ENCODE results near the gene GUCA1C.
A peak's percentile ranks its signal among the peaks of the same experiment; 100 is the strongest.

The GUCA1C gene, protein sequence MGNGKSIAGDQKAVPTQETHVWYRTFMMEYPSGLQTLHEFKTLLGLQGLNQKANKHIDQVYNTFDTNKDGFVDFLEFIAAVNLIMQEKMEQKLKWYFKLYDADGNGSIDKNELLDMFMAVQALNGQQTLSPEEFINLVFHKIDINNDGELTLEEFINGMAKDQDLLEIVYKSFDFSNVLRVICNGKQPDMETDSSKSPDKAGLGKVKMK

DNA sequence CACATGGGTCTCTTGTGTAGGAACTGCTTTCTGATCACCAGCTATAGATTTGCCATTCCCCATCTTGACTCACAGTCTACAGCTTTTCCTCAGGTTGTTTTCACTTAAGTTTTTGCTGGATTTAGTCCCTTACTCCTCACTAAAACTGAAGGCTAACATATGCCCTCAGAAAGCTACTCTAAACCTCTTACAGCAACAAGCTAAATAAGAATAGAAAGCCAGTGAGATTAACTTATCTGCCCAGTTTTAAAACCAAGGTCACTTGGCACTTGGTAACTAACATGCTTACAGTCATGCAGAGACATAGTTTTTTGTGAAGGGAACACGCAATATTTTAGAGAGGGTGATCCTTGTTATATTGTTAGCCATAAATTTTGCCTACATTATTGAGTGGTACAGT lies at the start of gene GUCA1C:
GUCA1C (minus strand) TSS at position 180 of the 400 bp plus-strand sequence; CDS start at position 63, 117 bp downstream.
- no peak for DNase-seq

DNA sequence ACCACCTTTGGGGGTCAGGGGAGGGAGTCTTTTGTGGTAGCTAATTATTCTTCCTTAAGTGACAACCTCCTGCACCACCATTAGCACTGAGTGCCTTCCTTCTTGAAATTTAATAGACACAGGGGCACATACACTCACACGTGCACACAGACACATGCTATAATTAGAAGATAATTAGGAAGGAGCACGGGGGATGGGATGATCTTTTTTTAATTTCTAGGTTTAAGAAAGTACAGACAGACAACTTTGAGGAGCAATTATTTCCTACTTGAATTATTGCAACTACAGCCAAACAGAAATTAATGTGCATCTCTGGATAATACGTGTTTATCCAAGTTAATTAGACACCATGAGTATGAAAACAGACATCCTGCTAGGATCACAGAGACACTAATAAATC lies 44.8 kb upstream of the GUCA1C start:
- no peak for DNase-seq

DNA sequence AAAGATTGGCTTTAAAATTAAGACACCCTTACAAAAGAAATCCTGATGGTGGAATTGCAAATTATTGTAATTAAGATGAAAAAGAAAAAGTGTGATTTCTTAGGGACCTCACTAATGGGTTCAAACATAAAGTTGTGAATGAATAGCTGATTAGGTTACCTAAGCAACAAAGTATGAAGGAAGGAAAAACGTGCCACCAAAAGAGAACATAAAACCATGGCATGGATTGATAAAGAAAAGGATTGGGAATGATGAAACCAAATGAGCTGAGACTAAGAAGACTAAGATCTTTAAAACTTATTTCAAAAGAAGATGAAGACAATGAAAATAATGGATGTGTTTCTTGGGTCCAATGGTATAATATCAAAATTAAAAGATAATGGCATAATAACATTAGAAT lies 32.2 kb upstream of the GUCA1C start:
- no peak for DNase-seq

DNA sequence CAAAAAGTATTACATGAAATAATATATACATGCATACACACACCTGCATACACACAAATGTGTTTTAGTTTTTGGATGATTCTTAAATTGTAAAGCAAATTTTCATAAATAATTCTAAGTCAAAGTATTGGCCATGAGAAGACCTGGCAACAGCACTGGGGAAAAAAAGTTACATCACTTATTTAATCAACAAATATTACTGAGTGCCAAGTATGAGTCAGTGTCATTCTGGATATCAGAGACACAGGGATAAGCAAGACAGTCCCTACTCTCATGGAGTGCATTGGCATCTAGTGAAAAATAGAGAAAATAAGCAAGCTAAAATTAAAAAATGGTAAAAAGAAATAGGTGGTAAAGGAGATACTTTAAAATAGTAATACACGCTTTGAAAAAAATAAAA lies 29.4 kb upstream of the GUCA1C start:
- DNase-seq, result no peak

DNA sequence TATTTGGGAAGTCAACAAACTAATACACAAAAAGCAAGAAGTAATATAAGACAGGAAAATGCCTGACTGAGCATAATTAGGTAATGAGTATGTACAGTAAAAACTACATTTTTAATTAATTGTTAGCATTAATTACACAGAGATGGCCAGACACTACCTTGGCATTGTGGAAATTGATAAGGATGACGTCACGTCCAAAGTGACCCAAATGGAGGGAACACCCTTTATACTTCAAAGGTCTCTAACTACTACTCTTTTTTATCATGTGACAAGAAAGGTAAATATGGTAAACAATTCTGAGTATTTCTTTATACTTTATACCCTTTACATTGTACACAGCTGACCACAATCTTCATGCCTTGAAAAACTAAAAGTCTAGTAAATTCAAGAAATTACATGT lies 22.4 kb upstream of the GUCA1C start:
- DNase-seq, result no peak

DNA sequence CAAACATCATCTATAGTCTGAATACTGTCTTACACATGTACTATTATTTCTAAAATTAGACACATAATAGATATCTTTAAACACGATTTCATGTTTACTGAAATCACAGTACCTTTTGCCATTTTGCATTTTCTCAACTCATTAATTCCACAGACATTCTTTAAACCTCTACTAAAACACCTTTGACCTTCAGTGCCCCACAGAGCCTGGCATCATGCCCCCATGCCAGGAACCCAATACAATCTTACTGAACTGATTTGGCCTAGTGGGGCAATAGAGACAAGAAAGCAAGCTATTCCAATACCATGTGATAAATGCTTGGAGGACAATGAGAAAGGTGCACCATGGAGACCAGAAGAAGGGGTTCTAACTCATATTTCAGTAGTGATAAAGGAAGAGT lies 19.3 kb upstream of the GUCA1C start:
- no peak for DNase-seq

DNA sequence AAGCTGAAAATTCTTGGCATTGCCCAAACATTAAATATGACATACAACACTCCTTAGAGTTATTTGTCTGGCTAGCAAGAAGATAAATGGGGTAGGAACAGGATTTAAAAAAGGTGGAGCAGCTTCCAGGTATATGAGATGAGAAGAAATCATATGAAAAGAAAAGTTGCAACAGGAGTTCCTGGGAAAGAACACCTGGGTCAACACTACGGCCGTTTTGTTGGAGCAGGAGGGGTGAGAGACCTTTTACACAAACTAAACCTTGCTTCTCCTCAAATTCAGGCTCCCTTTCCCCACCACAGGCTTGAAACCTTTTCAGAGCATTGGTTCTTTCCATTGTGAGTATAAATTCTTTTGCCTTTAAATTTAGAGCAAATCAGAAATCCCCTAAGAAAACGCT lies 18.8 kb upstream of the GUCA1C start:
- DNase-seq, result no peak

DNA sequence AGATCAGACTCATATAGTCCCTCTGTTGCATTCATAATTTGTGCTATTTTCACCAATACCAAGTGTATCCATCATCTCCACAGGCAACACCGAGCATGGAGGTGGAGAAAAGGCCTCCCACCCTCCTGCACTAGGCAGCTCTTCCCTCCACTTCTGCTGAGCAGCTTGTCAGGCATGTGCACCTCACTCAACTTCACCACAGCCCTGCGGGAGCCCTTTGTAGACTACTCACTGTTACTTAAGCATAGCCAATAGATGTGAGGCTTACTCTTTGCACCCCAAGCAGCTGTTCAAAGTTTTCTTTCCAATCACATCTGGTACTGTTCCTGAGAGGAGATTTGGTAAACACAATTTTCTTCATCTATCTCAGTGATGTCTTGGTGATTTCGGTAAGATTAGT lies 16.9 kb upstream of the GUCA1C start:
- no peak for DNase-seq

DNA sequence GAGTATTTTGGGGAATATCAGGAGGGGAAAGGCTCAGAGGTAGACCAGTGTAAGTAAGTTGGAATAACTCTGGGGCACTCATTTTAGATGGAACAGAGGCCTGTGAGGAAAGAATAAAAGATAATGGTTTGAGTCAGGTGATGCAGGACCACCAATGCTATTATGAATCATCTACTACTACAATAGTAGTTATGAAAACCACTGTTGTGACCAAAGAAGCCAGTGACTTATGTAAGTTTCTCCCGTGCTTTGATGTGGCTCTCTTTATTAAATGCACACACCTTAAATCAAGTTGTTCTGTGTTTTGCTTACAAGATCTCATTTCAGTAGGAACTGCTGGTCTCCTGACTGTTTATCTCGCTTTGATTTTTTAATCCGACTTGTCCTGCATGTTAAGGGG lies 13.1 kb upstream of the GUCA1C start:
- DNase-seq, result no peak

DNA sequence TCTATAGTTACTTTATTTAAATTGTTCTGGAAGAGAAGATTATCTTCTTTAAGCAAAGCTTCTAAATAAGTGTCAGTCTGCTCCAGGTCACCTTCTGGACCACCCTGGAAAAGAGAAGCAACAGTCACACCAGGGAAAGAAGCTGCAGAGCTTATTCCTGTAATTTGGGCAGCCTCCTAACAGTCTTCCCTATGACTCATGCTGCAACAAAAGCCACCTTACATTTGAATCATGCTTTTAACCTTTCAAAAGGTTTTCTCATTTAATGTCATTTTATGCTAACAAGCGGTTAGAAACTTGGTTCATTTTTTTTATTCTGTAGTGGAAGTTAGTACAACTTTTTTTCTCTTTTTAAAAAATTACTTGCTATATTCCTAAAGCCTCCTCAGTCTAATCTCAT lies 5.3 kb upstream of the GUCA1C start:
- no peak for DNase-seq

DNA sequence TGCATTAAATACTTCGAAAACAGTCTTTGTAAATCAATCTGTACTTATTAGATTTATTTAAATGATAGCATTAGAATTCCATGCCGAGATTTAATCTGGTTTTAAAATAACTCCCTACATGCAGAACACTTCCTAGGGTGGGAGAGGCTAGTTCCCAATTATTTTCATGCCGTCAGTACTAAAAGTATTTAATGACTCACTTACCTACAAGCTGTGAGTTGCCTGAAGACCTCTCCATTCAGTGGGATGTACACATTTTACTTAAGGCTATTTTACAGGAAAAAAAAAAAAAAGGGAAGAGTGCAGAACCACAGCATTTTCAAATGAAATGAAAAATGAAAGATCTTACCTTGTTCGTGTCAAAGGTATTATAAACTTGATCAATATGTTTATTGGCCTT lies 469 bp downstream of the GUCA1C start:
- no peak for DNase-seq

DNA sequence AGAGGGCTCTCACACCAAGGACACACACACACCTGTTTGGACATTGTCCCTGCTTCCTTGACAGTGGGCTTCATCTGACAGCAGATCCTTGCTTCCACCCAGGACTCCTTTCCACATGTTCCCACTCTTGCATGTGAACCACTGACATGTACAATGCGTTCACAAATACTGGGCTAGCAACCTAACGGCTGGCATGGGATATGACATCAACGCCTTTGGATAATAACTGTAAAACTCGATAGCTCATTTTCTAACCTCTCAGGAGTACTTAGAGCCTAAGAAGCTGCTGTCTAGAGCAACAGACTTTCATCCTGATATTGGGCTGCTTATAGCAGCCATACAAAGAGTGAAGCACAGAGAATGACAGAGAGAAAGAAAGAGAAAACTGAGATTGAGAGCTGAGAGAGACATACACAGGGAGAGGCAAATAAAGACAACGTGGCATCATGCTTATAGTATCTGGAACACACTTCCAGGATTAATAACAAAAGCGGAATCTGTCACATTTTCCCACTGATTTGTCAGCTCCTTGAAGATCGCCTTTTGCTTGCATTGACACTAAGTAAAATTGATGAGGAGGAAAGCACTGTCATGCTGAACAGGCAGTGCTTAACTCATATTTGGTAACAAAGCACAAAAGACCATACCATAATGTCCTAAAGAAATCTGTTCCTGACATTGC lies 1.7 kb downstream of the GUCA1C start:
- no peak for DNase-seq

DNA sequence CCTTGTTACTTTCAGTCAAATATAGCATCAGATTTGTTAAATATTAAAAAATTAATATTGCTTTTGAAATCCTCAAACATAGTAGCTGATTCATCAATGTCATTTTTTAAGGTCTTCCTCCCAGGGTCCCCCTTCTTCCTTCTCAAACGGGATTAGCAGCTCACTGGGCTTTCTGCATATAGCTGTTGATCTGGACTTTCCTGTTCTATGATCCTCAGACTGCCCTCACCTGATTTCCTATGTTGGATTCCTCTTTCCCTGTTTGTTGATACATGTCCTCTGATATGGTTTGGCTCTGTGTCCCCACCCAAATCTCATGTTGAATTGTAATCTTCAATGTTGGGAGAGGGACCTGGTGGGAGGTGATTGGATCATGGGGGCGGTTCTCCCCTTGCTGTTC lies 5.8 kb downstream of the GUCA1C start:
- DNase-seq, result no peak

DNA sequence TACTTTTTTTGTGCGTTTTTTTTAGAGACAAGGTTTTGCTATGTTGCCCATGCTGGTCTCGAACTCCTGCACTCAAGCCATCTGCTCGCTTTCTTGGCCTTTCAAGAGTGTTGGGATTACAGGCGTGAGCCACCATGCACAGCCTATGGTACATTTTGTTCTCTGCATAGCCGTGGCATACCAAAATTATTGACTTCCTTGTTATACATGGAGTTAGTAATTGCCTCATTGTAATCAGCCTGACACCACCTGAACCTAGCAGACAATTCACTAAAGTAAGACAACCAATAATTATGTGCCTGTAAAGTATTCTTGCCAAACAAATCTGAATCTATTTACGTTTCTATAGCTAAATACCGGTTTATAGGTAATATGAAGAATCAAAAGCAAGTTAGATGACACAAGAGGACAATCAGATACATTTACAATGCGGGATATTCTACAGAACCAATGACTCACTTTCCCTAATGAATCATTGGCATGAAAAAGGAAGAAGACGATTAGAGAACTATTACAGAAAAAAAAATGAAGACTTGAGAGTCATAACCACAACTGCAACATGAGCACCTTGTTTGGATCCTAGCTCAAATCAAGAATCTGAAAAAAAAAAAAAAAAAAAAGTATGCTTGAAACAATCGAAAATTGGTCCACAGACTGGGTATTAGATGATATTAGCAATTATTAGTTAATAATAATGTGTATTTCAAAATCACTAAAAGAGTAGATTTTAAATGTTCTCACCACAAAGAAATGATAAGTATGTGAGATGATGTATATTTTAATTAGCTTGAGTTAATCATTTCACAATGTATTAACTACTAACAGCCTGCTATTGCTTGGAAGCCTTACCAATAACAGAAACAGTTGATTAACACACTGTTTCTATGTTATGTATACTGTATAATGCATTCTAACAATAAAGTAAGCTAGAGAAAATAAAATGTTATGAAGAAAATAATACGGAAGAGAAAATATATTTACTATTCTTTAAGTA lies 7.1 kb downstream of the GUCA1C start:
- no peak for DNase-seq

DNA sequence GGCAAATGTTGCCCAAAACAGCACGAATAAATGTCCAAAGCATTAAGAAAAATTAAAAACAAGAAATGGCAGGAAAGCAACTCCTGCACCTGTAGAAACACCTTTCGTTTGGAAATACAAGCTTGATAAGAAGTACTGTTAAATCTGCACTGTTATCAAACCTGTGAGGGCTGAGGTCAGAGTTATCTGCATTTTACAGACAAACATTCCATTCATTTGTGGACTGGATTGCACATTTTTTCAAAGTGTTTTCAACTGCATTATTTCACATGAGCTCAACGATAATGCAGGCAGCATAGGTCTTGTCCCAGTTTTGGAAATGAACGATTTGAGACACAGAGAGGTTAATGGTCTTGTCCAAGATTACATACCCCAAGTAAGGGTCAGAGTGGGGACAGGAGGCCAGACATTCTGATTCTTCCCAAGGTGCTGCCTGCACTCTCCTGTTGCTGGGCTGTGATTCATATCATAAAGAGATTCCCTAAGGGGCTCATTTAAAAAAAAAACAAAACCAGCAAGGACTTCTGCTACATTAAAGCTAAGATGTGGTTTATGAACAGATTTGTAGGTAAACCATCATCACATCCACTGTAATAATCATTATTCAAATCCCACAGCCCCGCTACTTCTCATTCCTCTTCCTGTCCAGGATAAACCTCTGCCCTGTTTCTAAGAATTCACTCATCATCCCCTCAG lies 13.0 kb downstream of the GUCA1C start:
- DNase-seq, result no peak

DNA sequence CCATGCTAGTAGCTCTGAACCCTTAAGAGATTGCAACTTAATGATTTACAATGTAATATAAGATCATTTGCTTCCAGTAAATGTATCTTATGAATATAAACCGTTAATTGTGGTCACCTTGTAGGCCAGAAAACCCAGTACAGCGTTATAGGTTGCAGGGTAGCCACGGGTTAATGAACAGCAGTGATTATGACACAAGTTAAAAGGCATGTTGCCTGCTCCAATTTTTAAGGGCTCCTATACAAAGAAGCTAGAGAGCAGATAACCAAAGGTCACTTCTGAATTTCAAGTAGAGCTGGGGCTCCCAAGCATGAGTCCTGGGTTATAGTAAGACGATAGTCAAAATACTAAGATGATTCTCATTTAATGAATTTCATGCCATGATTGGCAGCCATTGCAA lies 13.5 kb downstream of the GUCA1C start:
- no peak for DNase-seq

DNA sequence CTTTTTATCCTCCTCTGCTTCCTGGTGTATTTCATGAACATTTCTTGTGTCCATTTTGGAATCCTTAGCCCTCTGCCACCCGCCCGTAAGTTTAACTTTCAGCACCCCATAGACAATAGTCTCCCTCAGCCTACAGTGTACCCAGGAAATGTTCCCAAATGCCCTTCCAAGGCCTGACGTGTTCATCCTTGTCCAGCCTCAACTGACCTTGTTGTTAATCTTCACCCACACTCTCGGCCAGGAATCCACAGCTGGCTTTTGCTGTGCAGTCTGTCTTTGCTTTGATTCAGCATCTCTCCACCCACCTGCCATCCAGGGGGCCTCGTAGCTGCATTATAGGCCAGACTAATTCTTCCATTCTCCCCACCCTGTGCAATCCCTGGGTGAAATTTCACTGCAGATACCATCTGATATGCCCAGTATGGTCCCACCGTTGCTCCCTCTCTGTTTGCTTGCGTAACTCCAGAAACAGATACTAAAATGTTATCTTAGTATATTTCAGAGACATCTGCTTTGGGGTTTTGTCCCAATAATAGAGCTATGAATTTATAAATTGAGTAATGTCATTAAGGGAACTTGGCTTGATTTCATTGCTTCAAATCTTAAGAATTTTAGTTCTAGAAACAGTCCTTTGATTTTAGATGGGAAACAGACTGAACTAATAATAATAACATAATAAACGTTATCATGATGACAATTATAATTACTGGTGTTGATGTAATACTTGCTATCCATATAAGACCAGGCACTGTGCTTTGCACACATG lies 16.6 kb downstream of the GUCA1C start:
- DNase-seq, result no peak

DNA sequence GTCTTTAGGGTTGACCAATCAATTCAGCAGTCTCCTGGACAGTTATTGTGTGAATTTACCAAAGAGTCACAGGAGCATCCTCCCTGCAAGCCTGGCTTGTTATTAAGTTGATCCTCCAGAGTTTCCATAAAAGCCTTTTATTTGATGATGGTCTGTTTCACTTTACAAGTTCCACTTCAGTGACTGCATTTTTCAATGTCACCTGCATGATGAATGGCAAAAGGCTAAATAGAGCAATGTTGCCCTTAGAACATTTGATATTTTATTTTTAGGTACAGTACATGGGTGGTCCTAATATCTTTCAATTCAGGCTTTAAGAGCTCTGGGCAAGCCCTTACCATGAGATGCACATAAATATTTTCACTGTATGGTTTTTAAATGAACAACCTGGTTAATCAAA lies 22.6 kb downstream of the GUCA1C start:
- no peak for DNase-seq

DNA sequence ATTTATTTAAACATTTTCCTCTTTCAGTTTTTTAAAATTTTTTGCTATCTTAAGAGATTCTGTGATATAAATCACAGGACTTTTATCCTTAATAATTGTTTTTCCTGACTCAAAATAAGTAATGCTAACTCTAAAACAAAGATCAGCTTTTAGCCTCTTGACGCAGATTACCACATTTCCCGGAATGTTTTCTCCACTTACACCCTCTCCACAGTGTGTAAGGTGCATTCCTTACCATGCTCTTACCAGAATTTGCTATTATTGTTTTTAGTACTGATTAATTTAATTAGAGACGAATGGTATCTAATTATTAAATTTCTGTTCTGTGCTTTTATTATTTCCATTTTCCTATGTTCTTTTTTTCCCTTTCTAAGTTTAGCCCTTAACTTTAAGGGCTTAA lies 34.8 kb downstream of the GUCA1C start:
- DNase-seq, result no peak

DNA sequence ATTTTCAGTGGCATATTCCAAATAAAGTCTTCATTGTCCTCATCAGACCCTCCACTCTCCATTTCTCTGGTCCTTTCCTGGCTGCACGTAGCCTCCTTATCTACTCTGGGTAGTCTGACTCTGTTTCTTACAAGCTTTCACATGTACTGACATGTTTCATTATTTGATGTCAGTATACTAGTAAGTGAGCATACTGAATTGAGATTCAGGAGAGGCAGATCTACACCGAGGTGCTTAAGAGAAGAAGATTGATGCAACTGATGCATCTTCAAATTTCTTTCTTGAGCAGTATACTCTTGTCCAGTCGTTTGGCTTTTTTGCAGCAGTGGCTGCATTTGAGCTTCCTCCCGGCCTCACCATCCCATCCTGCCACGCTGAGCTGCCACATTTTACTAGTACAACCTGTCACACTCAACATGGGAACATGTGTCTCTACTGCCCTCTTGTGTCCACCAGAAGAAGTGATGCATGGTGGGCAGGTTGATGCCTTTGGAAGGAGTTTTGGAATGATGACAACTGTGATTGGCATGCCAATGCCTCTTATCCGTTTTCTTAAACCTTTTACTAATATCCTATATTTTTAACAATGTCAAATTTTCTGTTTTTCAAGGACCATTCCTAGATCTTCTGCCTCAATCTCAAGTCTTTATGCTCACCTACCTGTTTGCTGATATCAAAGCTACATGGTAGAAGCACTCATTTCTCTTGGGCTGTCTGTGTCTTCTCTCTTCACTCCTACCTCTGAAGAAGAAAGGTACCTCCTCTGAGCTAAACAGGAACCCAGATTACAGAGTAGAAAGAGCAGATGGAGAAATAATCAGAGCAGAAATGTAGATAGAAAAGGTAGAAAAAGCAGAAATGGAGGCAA lies 38.7 kb downstream of the GUCA1C start:
- DNase-seq, result peak; percentile 68

DNA sequence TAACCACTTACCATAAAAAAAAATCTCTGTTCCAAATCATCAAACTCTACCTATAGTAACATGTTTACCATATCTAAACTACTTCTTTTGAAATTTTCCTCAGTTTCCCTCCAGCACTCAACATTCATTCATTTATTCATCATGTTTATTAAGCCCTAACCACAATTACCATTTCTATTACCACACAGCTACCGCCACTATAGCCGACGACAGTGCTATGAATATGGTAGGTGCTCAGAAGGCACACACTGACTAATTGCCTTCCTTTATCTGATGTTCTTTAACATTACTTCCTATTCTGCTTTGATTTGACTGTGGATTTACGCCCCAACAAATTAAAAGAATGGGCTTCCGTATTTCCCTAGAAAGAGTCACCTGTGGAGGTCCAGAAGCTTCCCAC lies 43.9 kb downstream of the GUCA1C start:
- DNase-seq, result no peak

Data from stimulated activated CD4-positive, alpha-beta T cell treated with anti-CD3 and anti-CD28 coated beads, Interleukin-15, amount 100 ng/mL, for 24 hours (primary cell).